GM12878 (cell line): ENCODE data around the gene ABCF3. TPM values are rescaled to one million over a fixed set of nuclear protein-coding genes. Genes with fewer than 3 reads are reported as not detected.

ENCODE experiments used
- ATAC-seq: fragments of 200-7000 bp; cut with Tn5 transposase; 3 replicates; pipeline ENCODE4 v1.9.1; 2020; ENCODE audit warnings: mild to moderate bottlenecking, moderate library complexity
- BruUV-seq: library from RNA; stranded (reverse); fragments of 400-500 nt; replicated peaks from 2 replicates; lab custom pipeline; 2021; lab: Mats Ljungman, UMichigan
- CTCF ChIA-PET: fragments of 300-600 bp; sonication (Branson Sonifier 250); formaldehyde crosslinking; extraction: SDS; loops from one replicate; lab custom pipeline; 2021; ENCODE audit warnings: inconsistent platforms; lab: Yijun Ruan, JAX
- POLR2A ChIA-PET: fragments of 350-600 bp; formaldehyde crosslinking; extraction: SDS; loops from one replicate; lab custom pipeline; 2021; ENCODE audit warnings: inconsistent platforms; lab: Charles Lee
- RAD21 ChIA-PET: fragments of 300-600 bp; sonication (Branson Sonifier 250); formaldehyde crosslinking; loops from one replicate; lab custom pipeline; 2023; ENCODE audit warnings: antibody characterized with exemption; ENCODE audit not compliant: unreplicated experiment; lab: Charles Lee
- SMC1A ChIA-PET: fragments of 300-600 bp; sonication (Branson Sonifier 250); formaldehyde crosslinking; loops from one replicate; lab custom pipeline; 2023; ENCODE audit not compliant: unreplicated experiment, uncharacterized antibody; lab: Charles Lee
- DNase-seq: peaks from one replicate; pipeline ENCODE4 v3.0.0-alpha.2; 2011; ENCODE audit warnings: low read depth, low spot score
- FAIRE-seq: peaks from 3 replicates; lab custom pipeline; 2011; peaks lifted over from hg19 to GRCh38; lab: Jason Lieb, UNC
- H2AFZ ChIP-seq: 2 replicates; pipeline ENCODE4 v1.6.0; 2011; ENCODE audit warnings: low read depth, low read length, control low read depth; ENCODE audit not compliant: control insufficient read depth
- H3K27ac ChIP-seq: 2 replicates; pipeline ENCODE4 v1.5.1; 2011; ENCODE audit warnings: control low read depth; ENCODE audit not compliant: control insufficient read depth, insufficient read depth
- H3K27me3 ChIP-seq, 2 experiments: replicated peaks in 1 of 2; 2 replicates each; pipeline versions ENCODE4 v1.6.0 to v1.6.1; 2011; ENCODE audit warnings: low read length in 1 of 2; ENCODE audit not compliant: control insufficient read depth in 2 of 2, insufficient read depth in 2 of 2
- H3K36me3 ChIP-seq, 2 experiments: 2 replicates each; pipeline ENCODE4 v1.5.1; 2011; ENCODE audit warnings: low read length in 1 of 2; ENCODE audit not compliant: control insufficient read depth in 2 of 2, insufficient read depth in 2 of 2
- H3K4me1 ChIP-seq: 2 replicates; pipeline ENCODE4 v1.6.1; 2011; ENCODE audit warnings: mild to moderate bottlenecking, low read length, moderate library complexity, mixed read lengths; ENCODE audit not compliant: control insufficient read depth, insufficient read depth
- H3K4me2 ChIP-seq: 2 replicates; pipeline ENCODE4 v1.6.0; 2011; ENCODE audit warnings: control low read depth; ENCODE audit not compliant: control insufficient read depth, insufficient read depth
- H3K4me3 ChIP-seq: fragments of 200-600 bp; sonication (generic); 2 replicates; pipeline ENCODE4 v1.5.1; 2016
- H3K79me2 ChIP-seq: 2 replicates; pipeline ENCODE4 v1.6.0; 2011; ENCODE audit warnings: low read length; ENCODE audit not compliant: control insufficient read depth, insufficient read depth
- H3K9ac ChIP-seq: 2 replicates; pipeline ENCODE4 v1.8.0; 2011; ENCODE audit warnings: low read length, control low read depth, mixed read lengths; ENCODE audit not compliant: control insufficient read depth, insufficient read depth
- H3K9me3 ChIP-seq: replicated peaks from 3 replicates; pipeline ENCODE4 v1.5.1; 2011; ENCODE audit warnings: mild to moderate bottlenecking, low read length; ENCODE audit not compliant: control insufficient read depth, insufficient read depth
- H4K20me1 ChIP-seq: 2 replicates; pipeline ENCODE4 v1.6.0; 2011; ENCODE audit not compliant: control insufficient read depth, insufficient read depth
- EZH2 ChIP-seq: IDR thresholded peaks from 2 replicates; pipeline ENCODE4 v1.6.1; 2012; ENCODE audit warnings: low read depth, mild to moderate bottlenecking, control low read depth, inconsistent platforms, low read length, borderline replicate concordance; ENCODE audit not compliant: control insufficient read depth
- SMAD5 ChIP-seq: IDR thresholded peaks from 2 replicates; pipeline ENCODE4 v1.6.1; 2016; ENCODE audit warnings: antibody characterized with exemption, low read depth
- ZBTB11 ChIP-seq: fragments of 450-650 bp; formaldehyde crosslinking; IDR thresholded peaks from 2 replicates; pipeline ENCODE4 v1.5.0; 2022; ENCODE audit warnings: mild to moderate bottlenecking, missing genetic modification characterization
- WGBS: methylation state at CpG from one replicate; pipeline ENCODE4 v1.1.6; 2016; ENCODE audit warnings: low lambda C conversion rate; ENCODE audit not compliant: insufficient replicate concordance, insufficient coverage; ENCODE audit errors: missing lambda C conversion rate; 5-methylcytosine and 5-hydroxymethylcytosine counted together
- in situ Hi-C: fragments of 300-500 bp; cut with MboI; formaldehyde crosslinking; loops from 9 replicates; pipeline ENCODE4 v1.14.3; 2018; ENCODE audit warnings: mixed read lengths
- intact Hi-C: fragments of 100-400 bp; cut with micrococcal nuclease; formaldehyde crosslinking; loops from one replicate; pipeline ENCODE4 v1.14.2; 2022; ENCODE audit not compliant: unreplicated experiment
- polyA plus RNA-seq, 11 experiments: library from polyadenylated mRNA; depleted of rRNA in 4 of 11; unstranded in 6 of 11; stranded (reverse) in 5 of 11; fragments of >200 nt; fragmentation: Nextera tagmentation in 4 of 11; fragmentation: Illumina TruSeq in 1 of 11; extraction: Ambion mirVana in 4 of 11; extraction: Trizol in 1 of 11; gene quantifications; 1 replicate in 1 of 11; 2 replicates in 10 of 11; pipeline versions ENCODE4 v1.2.1 to v1.2.3, GENCODE V29; 2011 to 2016; ENCODE audit warnings: inconsistent platforms in 2 of 11, missing spikeins in 2 of 11, low read depth in 1 of 11
- total RNA-seq, 4 experiments: library from RNA; depleted of rRNA in 3 of 4; stranded (reverse); fragments of >200 nt in 3 of 4; fragmentation: Illumina TruSeq in 1 of 4; extraction: Trizol in 1 of 4; gene quantifications; 2 replicates each; pipeline versions ENCODE4 v1.2.1 to v1.2.3, GENCODE V29; 2013 to 2021

Gene ABCF3
- total and polyA plus RNA-seq, 10 of the 15 experiments (the other 5 are each of a cell fraction or from before 2014, with no cell fraction given): 6.1 to 71.3 (median 46.9) TPM

GRCh38 chr3:184145751-184146270, 40.2 kb upstream of the ABCF3 start:
- Histone ChIP-seq H4K20me1 (no peaks in the 10 kb centered on the region), H3K4me3 (no peak overlapping the region), H3K79me2 (no peaks in the 10 kb centered on the region), H3K4me2 (no peak overlapping the region), H3K27me3 (no peaks in the 10 kb centered on the region), H3K9me3 (no peaks in the 10 kb centered on the region), H3K36me3 (peaks cover 27 to 30% of the 10 kb centered on the region in 2 experiments), H2AFZ (no peak overlapping the region), H3K4me1 (no peaks in the 10 kb centered on the region; the same call in 1 of the 2 replicates), H3K9ac (no peak overlapping the region), H3K27ac (no peak overlapping the region)
- intact Hi-C loops (no loop called here), in situ Hi-C loops (no loop called here)
- SMC1A ChIA-PET: interaction anchor here (1.0 to 1.5 kb wide), 4 partner anchors 9 to 108 kb away, joined by 3 to 5 read pairs (median 4); partner anchors contain the start of gene EIF2B5
- no peak for FAIRE-seq
- no peak for DNase-seq
- ATAC-seq: no peak
- POLR2A ChIA-PET: no interaction called here
- CTCF ChIA-PET: interaction anchor here (0.6 to 2.0 kb wide), 4 partner anchors 9 to 104 kb away, joined by 3 to 8 read pairs (median 4); partner anchors contain the start of genes DVL3 and EEF1AKMT4
- TF ChIP-seq ZBTB11 (CRISPR knock-in tag) (no peak), SMAD5 (no peak), EZH2 (no peak)
- no TSS peak for BruUV-seq
- RAD21 ChIA-PET: interaction anchor here (0.9 to 1.6 kb wide), 2 partner anchors 10 to 82 kb away, joined by 3 read pairs; partner anchors contain the start of gene DVL3
- 90% methylated on average over 8 of the region's 8 CpGs for WGBS
